Effector memory CD4-positive, alpha-beta T cell (primary cell): ENCODE results near the gene UBTD1.

Experiments used
- DNase-seq, 3 donors: peaks; one replicate each; pipeline ENCODE4 v3.0.0-alpha.2; 2020
- H3K27ac ChIP-seq: 2 replicates; pipeline ENCODE4 v1.7.0; 2013; ENCODE audit warnings: mild to moderate bottlenecking, low read length, moderate library complexity; ENCODE audit not compliant: insufficient read depth, poor library complexity, severe bottlenecking
- H3K27me3 ChIP-seq: replicated peaks from 2 replicates; pipeline ENCODE4 v1.7.0; 2013; ENCODE audit warnings: mild to moderate bottlenecking, low read length; ENCODE audit not compliant: insufficient read depth, control insufficient read depth, poor library complexity, severe bottlenecking
- H3K36me3 ChIP-seq: 2 replicates; pipeline ENCODE4 v1.7.0; 2013; ENCODE audit warnings: mild to moderate bottlenecking, low read length, moderate library complexity; ENCODE audit not compliant: control insufficient read depth, insufficient read depth
- H3K4me1 ChIP-seq: 2 replicates; pipeline ENCODE4 v1.7.0; 2013; ENCODE audit warnings: low read length, mild to moderate bottlenecking; ENCODE audit not compliant: control insufficient read depth, insufficient read depth, poor library complexity, severe bottlenecking
- H3K4me3 ChIP-seq: 2 replicates; pipeline ENCODE4 v1.7.0; 2013; ENCODE audit warnings: low read length, low read depth, mild to moderate bottlenecking; ENCODE audit not compliant: insufficient read depth, poor library complexity, severe bottlenecking
- H3K9me3 ChIP-seq: 2 replicates; pipeline ENCODE4 v1.7.0; 2013; ENCODE audit warnings: mild to moderate bottlenecking, low read length, moderate library complexity; ENCODE audit not compliant: control insufficient read depth

UBTD1 gene

DNA sequence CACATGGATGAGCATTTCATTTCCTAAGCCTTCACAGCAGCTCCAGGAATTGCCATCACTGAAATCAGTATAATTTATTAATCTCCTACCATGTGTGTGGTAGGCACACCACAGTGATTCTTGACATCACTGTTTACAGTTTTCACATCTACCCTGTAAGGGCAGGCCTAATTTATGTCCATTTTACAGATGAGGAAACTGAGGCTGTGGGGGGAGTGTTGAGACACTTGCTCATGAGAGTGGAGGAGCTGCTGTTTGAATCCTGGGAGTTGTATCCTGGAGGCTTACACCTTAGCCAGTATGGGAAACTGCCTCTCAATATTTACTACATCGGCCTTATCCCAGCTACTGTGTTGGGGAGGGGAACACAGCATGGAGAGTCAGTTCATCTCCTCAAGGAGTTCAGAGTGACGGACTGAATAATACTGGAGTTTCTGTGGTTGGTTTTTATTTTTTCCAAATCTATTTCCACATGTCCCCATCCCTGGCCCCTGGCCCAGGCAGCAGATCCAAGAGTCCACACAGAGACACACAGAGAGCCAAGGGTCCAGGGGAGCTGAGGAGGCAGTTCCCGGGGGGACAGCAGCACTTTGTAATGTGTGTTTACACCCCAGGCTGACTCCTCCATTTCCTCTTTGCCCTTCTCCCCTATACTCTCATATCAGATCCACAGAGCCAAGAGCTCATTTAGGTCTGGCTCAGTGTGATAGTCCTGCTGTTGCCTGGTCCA, 13.2 kb downstream of the UBTD1 start:
- Histone ChIP-seq H3K9me3 (no peaks in the 10 kb centered on the region), H3K27ac (no peak overlapping the region), H3K4me1 (no peaks in the 10 kb centered on the region), H3K36me3 (no peaks in the 10 kb centered on the region), H3K27me3 (no peaks in the 10 kb centered on the region), H3K4me3 (no peak overlapping the region)
- no peak for DNase-seq

DNA sequence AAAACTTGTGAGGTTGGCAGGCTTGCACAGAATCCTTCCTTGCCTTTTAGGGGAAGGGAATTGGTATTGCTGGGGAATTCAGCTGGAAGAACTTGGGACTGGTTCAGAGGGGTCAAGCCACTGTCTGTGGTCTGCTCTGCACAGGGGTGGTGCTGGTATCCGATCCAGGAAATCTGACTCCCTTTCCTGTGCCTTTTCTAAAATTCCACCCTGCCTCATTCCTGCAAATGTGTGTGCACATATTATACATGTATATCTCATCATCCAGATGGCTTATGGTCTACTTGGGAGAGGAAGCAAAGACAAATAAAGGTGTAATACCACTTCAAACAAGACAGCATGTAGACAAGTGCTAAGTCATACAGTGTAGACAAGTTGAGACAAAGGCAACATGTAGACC, 14.3 kb downstream of the UBTD1 start:
- H3K4me3 ChIP-seq: no peak overlapping the region
- H3K27ac ChIP-seq: no peak overlapping the region
- no peaks in the 10 kb centered on the region for H3K36me3 ChIP-seq
- no peaks in the 10 kb centered on the region for H3K4me1 ChIP-seq
- H3K9me3 ChIP-seq: no peaks in the 10 kb centered on the region
- H3K27me3 ChIP-seq: no peaks in the 10 kb centered on the region
- DNase-seq: no peak

DNA sequence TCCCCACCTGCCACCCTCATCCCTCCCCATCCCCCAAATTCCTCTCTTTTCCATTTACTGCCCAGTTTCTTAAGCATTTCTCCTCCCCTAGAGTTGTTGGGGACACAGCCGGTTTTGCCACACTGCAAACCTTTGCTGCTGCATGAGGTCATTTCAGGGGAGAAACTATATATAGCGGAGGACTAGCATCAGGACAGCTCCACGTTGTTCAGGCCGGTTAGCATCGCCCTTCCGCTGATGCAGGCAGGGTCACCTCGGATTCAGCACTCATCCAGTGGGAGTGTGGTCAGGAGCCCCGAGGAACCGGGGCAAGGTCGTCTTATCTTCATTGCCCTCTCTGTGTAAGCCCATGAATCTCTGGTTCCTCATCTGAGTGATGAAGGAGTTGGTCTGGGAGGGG, 15.6 kb downstream of the UBTD1 start:
- Histone ChIP-seq H3K4me3 (no peak overlapping the region), H3K27me3 (no peaks in the 10 kb centered on the region), H3K9me3 (no peaks in the 10 kb centered on the region), H3K36me3 (no peaks in the 10 kb centered on the region), H3K4me1 (no peaks in the 10 kb centered on the region), H3K27ac (no peak overlapping the region)
- DNase-seq: no peak

DNA sequence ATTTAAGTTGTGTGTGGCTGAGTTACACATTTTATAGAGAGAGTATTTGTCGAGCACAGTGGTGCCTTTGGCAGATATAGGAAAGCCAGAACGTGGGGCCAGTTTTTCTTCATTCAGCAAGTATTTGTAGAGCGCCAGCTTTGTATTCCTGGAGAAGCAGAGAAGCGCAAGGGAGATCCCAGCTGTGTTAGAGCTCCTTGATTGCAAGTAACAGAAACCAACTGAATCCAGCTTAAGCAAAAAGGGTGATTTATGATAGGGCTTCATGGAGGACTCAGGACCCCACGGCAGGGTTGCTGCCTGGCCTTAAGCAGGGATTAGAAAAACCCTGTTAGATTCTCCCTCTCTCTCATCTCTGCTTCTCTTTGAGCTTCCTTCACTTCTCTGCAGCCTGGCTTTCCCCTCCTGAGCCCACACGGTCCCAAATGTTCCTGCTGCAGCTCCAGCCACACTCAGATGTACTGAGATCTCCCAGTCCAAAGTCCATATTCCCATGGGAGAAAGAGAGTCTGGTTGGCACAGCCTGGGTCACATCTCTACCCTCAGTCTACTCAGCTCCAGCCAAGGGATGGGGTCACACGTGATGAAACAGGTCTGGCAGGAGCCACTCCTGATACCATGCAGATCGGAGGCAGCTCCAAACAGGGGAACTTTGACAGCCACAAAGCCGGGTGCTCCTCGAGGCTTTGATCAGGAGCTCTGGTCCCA, 16.7 kb downstream of the UBTD1 start:
- Histone ChIP-seq H3K4me1 (no peaks in the 10 kb centered on the region), H3K27ac (no peak overlapping the region)

DNA sequence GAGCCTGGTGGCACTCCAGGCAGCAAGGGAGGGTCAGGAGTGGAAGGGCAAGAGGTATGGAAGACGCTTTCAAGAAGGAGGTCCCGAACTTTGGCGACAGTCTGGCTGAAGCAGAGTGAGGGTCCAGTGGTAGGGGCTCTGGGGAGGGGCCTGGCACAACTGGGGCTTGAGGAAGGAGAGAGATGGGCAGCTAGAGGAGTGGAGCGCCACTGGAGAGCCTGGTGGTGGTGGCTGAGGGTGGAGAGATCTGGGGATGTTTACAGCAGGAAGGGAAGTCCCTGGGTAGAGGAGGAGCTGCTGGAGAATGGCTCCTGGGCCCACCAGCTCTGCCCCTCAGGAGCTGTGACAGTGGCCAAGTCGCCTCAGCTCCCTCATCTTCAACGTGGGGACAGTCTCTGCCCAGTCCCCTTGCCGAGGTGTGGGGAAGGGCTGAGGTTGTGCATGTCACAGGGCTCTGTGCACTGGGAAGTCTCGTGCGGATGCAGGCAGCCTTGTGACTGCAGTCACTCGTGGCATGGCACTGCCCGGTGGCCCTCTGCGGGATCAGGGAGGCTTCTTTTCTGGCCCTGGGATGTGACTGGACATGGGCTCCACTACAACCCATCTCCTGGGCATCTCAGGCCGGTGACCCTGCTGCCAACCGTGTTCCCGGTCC, 18.5 kb downstream of the UBTD1 start:
- H3K4me1 ChIP-seq: no peaks in the 10 kb centered on the region
- no peak overlapping the region for H3K4me3 ChIP-seq
- no peak for DNase-seq
- no peaks in the 10 kb centered on the region for H3K27me3 ChIP-seq
- no peaks in the 10 kb centered on the region for H3K36me3 ChIP-seq
- H3K9me3 ChIP-seq: no peaks in the 10 kb centered on the region
- no peak overlapping the region for H3K27ac ChIP-seq

More for the DNA sequence above, 16.7 kb downstream of the UBTD1 start:
- no peaks in the 10 kb centered on the region for H3K27me3 ChIP-seq
- H3K36me3 ChIP-seq: no peaks in the 10 kb centered on the region
- H3K4me3 ChIP-seq: no peak overlapping the region
- no peak for DNase-seq
- no peaks in the 10 kb centered on the region for H3K9me3 ChIP-seq

DNA sequence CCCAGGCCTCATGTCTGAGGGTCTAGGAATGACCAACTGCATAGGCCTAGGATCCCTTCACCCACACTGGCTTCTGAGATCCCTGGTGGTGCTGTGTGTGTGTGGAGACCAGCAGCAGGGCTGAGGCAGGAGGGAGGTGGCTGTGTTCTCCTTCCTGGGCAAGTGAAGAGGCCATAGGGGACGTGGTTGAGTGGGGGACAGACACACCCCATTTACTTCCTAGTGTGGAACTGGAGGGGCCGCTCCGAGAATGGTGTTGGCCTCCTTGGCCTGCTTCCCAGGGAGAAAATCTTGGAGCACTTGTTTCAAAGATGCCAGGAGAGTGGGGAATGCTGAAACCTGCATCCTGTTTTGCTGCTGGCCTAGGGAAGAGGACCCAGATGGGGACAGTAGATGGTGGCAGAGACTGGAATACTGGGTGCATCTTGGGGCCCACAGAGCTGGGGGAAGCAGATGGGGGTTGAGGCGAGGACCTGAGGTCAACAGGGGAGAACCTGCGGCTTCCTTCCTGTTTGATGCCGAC, 19.1 kb downstream of the UBTD1 start:
- no peak overlapping the region for H3K27ac ChIP-seq
- no peaks in the 10 kb centered on the region for H3K4me1 ChIP-seq
- H3K9me3 ChIP-seq: no peaks in the 10 kb centered on the region
- DNase-seq: no peak
- H3K4me3 ChIP-seq: no peak overlapping the region
- H3K27me3 ChIP-seq: no peaks in the 10 kb centered on the region
- H3K36me3 ChIP-seq: no peaks in the 10 kb centered on the region

DNA sequence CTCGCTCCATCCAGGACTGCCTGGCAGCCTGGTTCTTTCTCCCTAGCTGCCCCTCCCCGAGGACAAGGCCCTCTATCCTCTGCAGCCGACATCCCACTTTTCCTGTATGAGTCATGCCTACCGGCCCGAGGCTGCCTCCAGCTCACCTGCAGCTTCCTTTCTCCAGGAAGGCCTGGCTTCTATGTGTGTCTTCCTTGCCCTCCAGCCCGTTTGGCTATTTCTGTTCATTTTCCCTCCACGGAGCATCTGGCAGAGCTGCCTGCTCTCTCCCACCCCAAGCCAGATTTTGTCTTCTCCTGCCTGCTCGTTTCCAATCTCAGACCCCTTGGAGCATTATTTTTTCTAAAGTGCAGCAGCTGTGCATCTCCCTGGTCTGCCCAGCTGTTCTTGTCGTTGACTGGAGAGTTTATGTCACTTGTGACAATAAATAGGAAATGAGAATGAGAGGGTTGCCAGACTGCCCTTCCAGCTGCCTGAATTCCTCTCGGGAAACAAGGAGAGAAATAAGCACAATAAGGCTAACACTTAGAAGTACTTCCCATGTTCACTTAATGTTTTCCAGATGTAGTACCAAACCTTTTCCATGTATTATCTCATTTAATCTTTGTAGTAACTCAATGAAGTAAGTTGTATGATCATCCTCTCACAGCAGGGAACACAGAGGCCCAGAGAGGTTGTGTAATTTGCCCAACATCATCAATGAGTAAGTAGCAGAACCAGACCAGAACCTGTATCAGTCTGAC, 19.7 kb downstream of the UBTD1 start:
- H3K4me3 ChIP-seq: no peak overlapping the region

DNA sequence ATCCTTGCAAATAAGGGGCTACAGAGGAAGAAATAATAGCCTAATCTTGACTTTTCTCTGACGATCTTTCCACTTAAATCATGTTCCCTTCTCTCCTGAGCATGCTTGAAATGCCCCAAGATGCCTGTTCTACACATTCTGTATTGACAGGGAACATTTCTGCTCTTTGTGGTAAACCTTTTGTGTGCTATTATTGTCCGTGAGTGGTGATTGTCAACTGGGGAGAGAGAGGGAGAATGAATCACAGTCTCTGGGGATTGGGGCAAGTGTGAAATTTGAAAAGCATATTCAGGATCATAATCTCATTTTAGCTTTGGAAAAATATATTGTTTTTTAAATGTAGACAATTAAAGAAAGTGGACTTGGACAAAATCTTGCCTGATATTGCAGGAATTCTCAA, 20.6 kb downstream of the UBTD1 start:
- no peaks in the 10 kb centered on the region for H3K4me1 ChIP-seq
- H3K4me3 ChIP-seq: no peak overlapping the region
- no peaks in the 10 kb centered on the region for H3K27me3 ChIP-seq
- no peaks in the 10 kb centered on the region for H3K9me3 ChIP-seq
- no peaks in the 10 kb centered on the region for H3K36me3 ChIP-seq
- H3K27ac ChIP-seq: no peak overlapping the region
- no peak for DNase-seq

More for the DNA sequence above, 19.7 kb downstream of the UBTD1 start:
- H3K9me3 ChIP-seq: no peaks in the 10 kb centered on the region
- H3K27ac ChIP-seq: no peak overlapping the region
- no peaks in the 10 kb centered on the region for H3K27me3 ChIP-seq
- H3K4me1 ChIP-seq: no peaks in the 10 kb centered on the region
- DNase-seq: no peak
- no peaks in the 10 kb centered on the region for H3K36me3 ChIP-seq

DNA sequence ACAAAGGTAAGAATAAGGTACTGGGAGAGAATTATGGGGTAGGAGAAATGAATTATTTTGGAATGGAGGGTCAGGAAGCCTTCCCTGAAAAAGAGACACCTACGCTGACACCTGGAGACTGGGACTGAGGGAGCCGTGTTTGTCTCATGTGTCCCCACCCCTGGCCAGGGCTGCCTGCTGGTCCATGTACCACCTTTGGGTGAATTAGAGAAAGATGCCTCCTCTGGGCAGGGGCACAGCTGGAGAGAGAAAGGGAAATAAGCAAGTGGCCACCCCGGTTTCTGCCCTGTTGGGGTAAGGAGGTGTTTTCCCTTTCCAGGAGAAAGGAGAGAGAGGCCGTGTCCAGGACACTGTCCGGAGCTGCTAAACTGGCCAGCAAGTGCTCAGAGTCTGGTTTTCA, 21.8 kb downstream of the UBTD1 start:
- H3K36me3 ChIP-seq: no peaks in the 10 kb centered on the region

More for the DNA sequence above, 21.8 kb downstream of the UBTD1 start:
- Histone ChIP-seq H3K9me3 (no peaks in the 10 kb centered on the region), H3K27ac (no peak overlapping the region), H3K4me1 (no peaks in the 10 kb centered on the region), H3K4me3 (no peak overlapping the region), H3K27me3 (no peaks in the 10 kb centered on the region)
- no peak for DNase-seq
